ENCODE data around the gene LILRA5. TPM values are rescaled to one million over a fixed set of nuclear protein-coding genes. Genes with fewer than 3 reads are reported as not detected.
"Not testable (repeated sequence)": the region's sequence is repeated elsewhere in the genome, so short reads cannot be mapped to it uniquely, and the experiment has no call there.

Gene LILRA5
- total RNA-seq, 1 experiment from 2014 or later: not detected

GRCh38 chr19:54324071-54324470 lies 11.1 kb upstream of the LILRA5 start:
- ATAC-seq (no peak), DNase-seq (ENCODE audit: low spot score) (no peak)
- peaks cover 48% of the 10 kb centered on the region for H3K27me3 Mint-ChIP-seq (ENCODE audit: low read depth)
- ChIA-PET POLR2A (no interaction called here), CTCF (interaction anchor here (0.6 to 4.0 kb wide), 15 partner anchors 10 to 164 kb away, joined by 3 to 32 read pairs (median 5); partner anchors contain the start of gene MBOAT7)
- peaks cover 22% of the 10 kb centered on the region for H3K36me3 Mint-ChIP-seq
- H3K4me3 Mint-ChIP-seq: no peak overlapping the region; the same call in 1 of the 2 replicates
- no peak overlapping the region for H3K27ac Mint-ChIP-seq
- no peak for TF ChIP-seq ATF3 (CRISPR knock-in tag; conservative IDR thresholded peaks at IDR 0.05)
- TF ChIP-seq NR2C2 (CRISPR knock-in tag; IDR thresholded peaks at IDR 0.05): no peak
- TF ChIP-seq MXD4 (CRISPR knock-in tag; IDR thresholded peaks at IDR 0.05; ENCODE audit: borderline replicate concordance): no peak
- no peak for TF ChIP-seq TEAD4 (CRISPR knock-in tag; IDR thresholded peaks at IDR 0.05)
- H3K9me3 Mint-ChIP-seq: peaks cover 28% of the 10 kb centered on the region
- peaks cover 24% of the 10 kb centered on the region for H3K4me1 Mint-ChIP-seq

- CTCF ChIA-PET: interaction anchor here (0.8 to 3.9 kb wide), 4 partner anchors 57 to 143 kb away, joined by 3 to 29 read pairs (median 6); partner anchors contain the start of gene MBOAT7
- TF ChIP-seq CTCF (IDR thresholded peaks at IDR 0.05): peak; percentile 51; the same call in 1 of the 2 replicates
- H3K36me3 Mint-ChIP-seq: peaks cover 22% of the 10 kb centered on the region
- peaks cover 39% of the 10 kb centered on the region for H3K27me3 Mint-ChIP-seq (ENCODE audit: low read depth)
- H3K27ac Mint-ChIP-seq, POLR2A ChIA-PET, H3K4me3 Mint-ChIP-seq, ATAC-seq: not testable (repeated sequence)
- peaks cover 24% of the 10 kb centered on the region for H3K4me1 Mint-ChIP-seq
- peak; percentile 66 for DNase-seq (ENCODE audit: low spot score)
- peaks cover 28% of the 10 kb centered on the region for H3K9me3 Mint-ChIP-seq
Measured at GRCh38 chr19:54322934-54323333, 10.0 kb upstream of the LILRA5 start.

- peaks cover 28% of the 10 kb centered on the region for H3K9me3 Mint-ChIP-seq
- CTCF ChIA-PET: interaction anchor here (1.3 to 3.9 kb wide), 2 partner anchors 56 to 69 kb away, joined by 7 to 29 read pairs; no protein-coding TSS in a partner anchor
Measured at GRCh38 chr19:54322295-54322694, 9.3 kb upstream of the LILRA5 start.

GRCh38 chr19:54319892-54320670 lies 7.1 kb upstream of the LILRA5 start:
- H3K4me3 Mint-ChIP-seq: no peak overlapping the region
- DNase-seq (ENCODE audit: low spot score) (no peak), ATAC-seq (no peak)
- no peak overlapping the region for H3K27ac Mint-ChIP-seq
- H3K27me3 Mint-ChIP-seq (ENCODE audit: low read depth): peaks cover 28% of the 10 kb centered on the region
- peaks cover 22% of the 10 kb centered on the region for H3K36me3 Mint-ChIP-seq
- POLR2A ChIA-PET: no interaction called here
- TF ChIP-seq ZBTB43 (CRISPR knock-in tag; IDR thresholded peaks at IDR 0.05) (no peak), SP1 (CRISPR knock-in tag; conservative IDR thresholded peaks at IDR 0.05) (no peak), ZNF219 (CRISPR knock-in tag; IDR thresholded peaks at IDR 0.05; ENCODE audit: borderline replicate concordance) (no peak), CDX4 (CRISPR knock-in tag; IDR thresholded peaks at IDR 0.05; ENCODE audit: borderline replicate concordance) (no peak), NR1H2 (CRISPR knock-in tag; IDR thresholded peaks at IDR 0.05) (no peak), ZNF671 (CRISPR knock-in tag; IDR thresholded peaks at IDR 0.05) (no peak), ELF4 (CRISPR knock-in tag; IDR thresholded peaks at IDR 0.05; ENCODE audit: low read depth) (no peak), MLX (CRISPR knock-in tag; IDR thresholded peaks at IDR 0.05) (no peak), AFF4 (CRISPR knock-in tag; IDR thresholded peaks at IDR 0.05; ENCODE audit: borderline replicate concordance) (no peak), ZNF425 (CRISPR knock-in tag; conservative IDR thresholded peaks at IDR 0.05) (no peak), ETV6 (CRISPR knock-in tag; IDR thresholded peaks at IDR 0.05) (no peak)
- peaks cover 27% of the 10 kb centered on the region for H3K4me1 Mint-ChIP-seq
- H3K9me3 Mint-ChIP-seq: peaks cover 28% of the 10 kb centered on the region
- CTCF ChIA-PET: interaction anchor here (0.7 kb wide), 1 partner anchor 54 kb away, joined by 3 read pairs; no protein-coding TSS in a partner anchor

More at GRCh38 chr19:54322295-54322694, 9.3 kb upstream of the LILRA5 start:
- DNase-seq (ENCODE audit: low spot score); POLR2A ChIA-PET; ATAC-seq; H3K27ac Mint-ChIP-seq; H3K4me3 Mint-ChIP-seq: not testable (repeated sequence)
- Mint-ChIP-seq H3K27me3 (ENCODE audit: low read depth) (peaks cover 37% of the 10 kb centered on the region), H3K36me3 (peaks cover 22% of the 10 kb centered on the region), H3K4me1 (peaks cover 26% of the 10 kb centered on the region)

Data from WTC11 (cell line).